Omental fat pad (tissue), 4 donors: Measurements from ENCODE around the gene DCLK1. TPM values are rescaled to one million over a fixed set of nuclear protein-coding genes. Genes with fewer than 3 reads are reported as not detected.

ENCODE experiments used
- ATAC-seq: fragments of 150-250 bp; one replicate; pipeline ENCODE4 v1.9.1; 2016; ENCODE audit warnings: mild to moderate bottlenecking, moderate library complexity; ENCODE audit not compliant: low FRiP score
- DNase-seq: peaks from one replicate; pipeline ENCODE4 v3.0.0-alpha.2; 2019; ENCODE audit warnings: low spot score
- CTCF ChIP-seq, 3 donors: fragments of 450-650 bp; IDR thresholded peaks; one replicate each; pipeline ENCODE4 v1.5.1; 2016 to 2017; ENCODE audit warnings: antibody characterized with exemption in 3 of 3, mild to moderate bottlenecking in 3 of 3, moderate library complexity in 2 of 3
- total RNA-seq, 4 donors: library from RNA; depleted of rRNA; stranded (reverse); fragments of >200 nt; gene quantifications; one replicate each; pipeline ENCODE4 v1.1.0, GENCODE V29; 2016

Gene DCLK1
- total RNA-seq, 4 donors from 2014 or later: 13.9 to 206 (median 30.5) TPM

- DNase-seq: no peak
Measured at GRCh38 chr13:36057547-36057946, 73.6 kb downstream of the DCLK1 start.

GRCh38 chr13:36057041-36057440 is 74.1 kb downstream of the DCLK1 start:
- DNase-seq (no peak), ATAC-seq (no peak)
- TF ChIP-seq CTCF (IDR thresholded peaks at IDR 0.05): no peak

More at GRCh38 chr13:36057547-36057946, 73.6 kb downstream of the DCLK1 start:
- no peak for TF ChIP-seq CTCF (IDR thresholded peaks at IDR 0.05)
- no peak for ATAC-seq

- DNase-seq (no peak), ATAC-seq (no peak)
- TF ChIP-seq CTCF (IDR thresholded peaks at IDR 0.05): no peak
Measured at GRCh38 chr13:36055366-36055765, 75.8 kb downstream of the DCLK1 start.

- DNase-seq (no peak), ATAC-seq (no peak)
- TF ChIP-seq CTCF (IDR thresholded peaks at IDR 0.05): no peak
Measured at GRCh38 chr13:36054041-36054440, 77.1 kb downstream of the DCLK1 start.

GRCh38 chr13:36051082-36051481 is 80.1 kb downstream of the DCLK1 start:
- no peak for ATAC-seq
- TF ChIP-seq CTCF (IDR thresholded peaks at IDR 0.05): no peak
- DNase-seq: no peak

GRCh38 chr13:36046672-36047071 is 84.5 kb downstream of the DCLK1 start:
- TF ChIP-seq CTCF (IDR thresholded peaks at IDR 0.05): no peak
- DNase-seq: no peak
- no peak for ATAC-seq

- ATAC-seq: no peak
- TF ChIP-seq CTCF (IDR thresholded peaks at IDR 0.05): no peak
Measured at GRCh38 chr13:36038785-36039555, 92.2 kb downstream of the DCLK1 start.

More at GRCh38 chr13:36038785-36039555, 92.2 kb downstream of the DCLK1 start:
- no peak for DNase-seq
